DOHH2 (cell line): Measurements from ENCODE around the gene CHKA.

Experiments used
- H3F3A ChIP-seq: fragments of 200-600 bp; sonication (generic), shearing (Covaris generic); 2 replicates; pipeline ENCODE4 v1.6.0; 2016; ENCODE audit warnings: antibody characterized with exemption, mild to moderate bottlenecking; ENCODE audit not compliant: control insufficient read depth, insufficient read depth
- H3K27ac ChIP-seq: fragments of 200-600 bp; sonication (generic); 2 replicates; pipeline ENCODE4 v1.5.1; 2014; ENCODE audit warnings: low read depth, mild to moderate bottlenecking, low read length, moderate library complexity
- H3K27me3 ChIP-seq: fragments of 200-600 bp; sonication (generic); 2 replicates; pipeline ENCODE4 v1.6.1; 2014; ENCODE audit warnings: mild to moderate bottlenecking, low read length, mixed read lengths; ENCODE audit not compliant: control insufficient read depth
- H3K36me3 ChIP-seq: fragments of 200-600 bp; sonication (generic); 2 replicates; pipeline ENCODE4 v1.6.1; 2014; ENCODE audit warnings: mild to moderate bottlenecking, low read length, moderate library complexity, mixed read lengths; ENCODE audit not compliant: control insufficient read depth
- H3K4me1 ChIP-seq: fragments of 200-600 bp; sonication (generic); 2 replicates; pipeline ENCODE4 v1.6.1; 2014; ENCODE audit warnings: mild to moderate bottlenecking, low read length, mixed read lengths; ENCODE audit not compliant: control insufficient read depth
- H3K4me2 ChIP-seq: fragments of 200-600 bp; sonication (generic); 2 replicates; pipeline ENCODE4 v1.6.0; 2014; ENCODE audit warnings: mild to moderate bottlenecking, low read length, moderate library complexity
- H3K4me3 ChIP-seq: fragments of 200-600 bp; sonication (generic); 2 replicates; pipeline ENCODE4 v1.5.1; 2014; ENCODE audit warnings: mild to moderate bottlenecking, low read length, mixed read lengths
- H3K79me2 ChIP-seq: fragments of 200-600 bp; sonication (generic); 2 replicates; pipeline ENCODE4 v1.6.1; 2014; ENCODE audit warnings: mild to moderate bottlenecking, low read length, mixed read lengths; ENCODE audit not compliant: control insufficient read depth
- H3K9me2 ChIP-seq: fragments of 200-600 bp; sonication (generic); replicated peaks from 2 replicates; pipeline ENCODE4 v1.6.1; 2014; ENCODE audit warnings: mild to moderate bottlenecking, low read length, mixed read lengths; ENCODE audit not compliant: control insufficient read depth
- H3K9me3 ChIP-seq: fragments of 200-600 bp; sonication (generic); 2 replicates; pipeline ENCODE4 v1.6.1; 2014; ENCODE audit warnings: antibody characterized with exemption, low read length, mixed read lengths; ENCODE audit not compliant: control insufficient read depth, insufficient read depth
- H4K20me1 ChIP-seq: fragments of 200-600 bp; sonication (generic); 2 replicates; pipeline ENCODE4 v1.6.0; 2014; ENCODE audit warnings: low read depth, mild to moderate bottlenecking, antibody characterized with exemption, low read length, moderate library complexity; ENCODE audit not compliant: control insufficient read depth, insufficient read depth
- CTCF ChIP-seq: fragments of 200-600 bp; sonication (generic); IDR thresholded peaks from one replicate; pipeline ENCODE4 v1.5.1; 2014; ENCODE audit warnings: antibody characterized with exemption, mild to moderate bottlenecking, low read depth, low read length; ENCODE audit not compliant: poor library complexity, severe bottlenecking
- EZH2phosphoT487 ChIP-seq: fragments of 200-600 bp; sonication (generic); IDR thresholded peaks from 2 replicates; pipeline ENCODE4 v1.6.1; 2017; ENCODE audit warnings: borderline replicate concordance, mild to moderate bottlenecking, antibody characterized with exemption, low read length, moderate library complexity, mixed read lengths

The CHKA gene

DNA sequence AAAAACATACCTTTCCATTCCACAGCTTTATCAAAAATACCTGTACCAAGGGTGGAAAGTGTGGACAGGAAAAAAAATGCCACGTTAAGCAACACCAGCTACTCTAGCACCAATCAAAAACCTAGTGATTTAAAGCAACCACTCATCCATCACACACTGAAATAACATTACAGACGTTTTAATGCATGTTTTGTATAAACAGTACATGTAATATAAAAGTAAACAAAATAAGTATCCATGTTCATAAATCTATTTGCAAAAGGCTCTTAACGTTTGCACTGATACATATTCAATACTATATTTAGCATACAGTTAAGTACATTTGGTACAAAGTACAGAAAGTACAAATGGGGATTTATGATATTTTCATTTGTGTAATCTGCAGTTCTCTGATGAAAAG lies 38.7 kb downstream of the CHKA start:
- Histone ChIP-seq H4K20me1 (no peaks in the 10 kb centered on the region), H3F3A (no peaks in the 10 kb centered on the region), H3K79me2 (no peaks in the 10 kb centered on the region), H3K4me1 (no peaks in the 10 kb centered on the region), H3K27ac (no peak overlapping the region), H3K36me3 (peaks cover 4% of the 10 kb centered on the region), H3K27me3 (no peaks in the 10 kb centered on the region), H3K9me2 (no peaks in the 10 kb centered on the region), H3K9me3 (no peaks in the 10 kb centered on the region), H3K4me2 (no peak overlapping the region), H3K4me3 (no peak overlapping the region)
- TF ChIP-seq EZH2phosphoT487 (no peak), CTCF (no peak)

- no peaks in the 10 kb centered on the region for H3K4me1 ChIP-seq
- no peak for TF ChIP-seq CTCF
- TF ChIP-seq EZH2phosphoT487 = no peak
- H3K9me3 ChIP-seq = no peaks in the 10 kb centered on the region
- H3K4me3 ChIP-seq = no peak overlapping the region
- no peak overlapping the region for H3K4me2 ChIP-seq
- H3K79me2 ChIP-seq = no peaks in the 10 kb centered on the region
- peaks cover 4% of the 10 kb centered on the region for H3K36me3 ChIP-seq
- no peaks in the 10 kb centered on the region for H4K20me1 ChIP-seq
- no peaks in the 10 kb centered on the region for H3K9me2 ChIP-seq
- H3K27me3 ChIP-seq = no peaks in the 10 kb centered on the region
- no peak overlapping the region for H3K27ac ChIP-seq
- no peaks in the 10 kb centered on the region for H3F3A ChIP-seq
These were observed 39.5 kb downstream of the CHKA start for GRCh38 chr11:68081691-68082090.

- Histone ChIP-seq H3F3A (no peaks in the 10 kb centered on the region), H3K4me2 (no peak overlapping the region), H3K79me2 (no peaks in the 10 kb centered on the region), H3K4me1 (no peaks in the 10 kb centered on the region), H4K20me1 (no peaks in the 10 kb centered on the region), H3K36me3 (peaks cover 4% of the 10 kb centered on the region), H3K9me2 (no peaks in the 10 kb centered on the region), H3K9me3 (no peaks in the 10 kb centered on the region), H3K4me3 (no peak overlapping the region), H3K27me3 (no peaks in the 10 kb centered on the region), H3K27ac (no peak overlapping the region)
- no peak for TF ChIP-seq EZH2phosphoT487
- no peak for TF ChIP-seq CTCF
These were observed 40.3 kb downstream of the CHKA start for GRCh38 chr11:68080860-68081259.
